Activated naive CD4-positive, alpha-beta T cell treated with anti-CD3 and anti-CD28 coated beads for 36 hours (primary cell): ENCODE results near the gene MYADM. TPM values are rescaled to one million over a fixed set of nuclear protein-coding genes. Genes with fewer than 3 reads are reported as not detected.
"Not testable (repeated sequence)": the region's sequence is repeated elsewhere in the genome, so short reads cannot be mapped to it uniquely, and the experiment has no call there.

ENCODE experiments used
- CTCF ChIA-PET: fragments of 350-600 bp; sonication (Branson Sonifier 250); formaldehyde crosslinking; loops from one replicate; lab custom pipeline; 2021; ENCODE audit warnings: antibody characterized with exemption; lab: Charles Lee
- DNase-seq: peaks from one replicate; pipeline ENCODE4 v3.0.0-alpha.2; 2020
- H3K27ac Mint-ChIP-seq: one replicate; pipeline ENCODE4 v1.8.0; 2021; ENCODE audit warnings: mild to moderate bottlenecking, mixed read lengths
- H3K27me3 Mint-ChIP-seq: one replicate; pipeline ENCODE4 v1.8.0; 2021; ENCODE audit warnings: low read depth, mixed read lengths
- H3K36me3 Mint-ChIP-seq: one replicate; pipeline ENCODE4 v1.8.0; 2021; ENCODE audit warnings: low read depth, mixed read lengths
- H3K4me1 Mint-ChIP-seq: one replicate; pipeline ENCODE4 v1.8.0; 2021; ENCODE audit warnings: low read depth, mixed read lengths
- H3K4me3 Mint-ChIP-seq: one replicate; pipeline ENCODE4 v1.8.0; 2021; ENCODE audit warnings: mild to moderate bottlenecking, moderate library complexity, mixed read lengths
- H3K9me3 Mint-ChIP-seq: one replicate; pipeline ENCODE4 v1.8.0; 2021; ENCODE audit warnings: mixed read lengths
- intact Hi-C: fragments of 100-400 bp; cut with micrococcal nuclease; formaldehyde crosslinking; loops from one replicate; pipeline ENCODE4 v1.15.1; 2023
- total RNA-seq, 2 experiments: library from RNA; stranded (reverse); gene quantifications; one replicate each; pipeline ENCODE4 v1.2.3, GENCODE V29; 2021

The MYADM gene
- total RNA-seq, 2 experiments from 2014 or later = 13.6 to 13.9 TPM

DNA sequence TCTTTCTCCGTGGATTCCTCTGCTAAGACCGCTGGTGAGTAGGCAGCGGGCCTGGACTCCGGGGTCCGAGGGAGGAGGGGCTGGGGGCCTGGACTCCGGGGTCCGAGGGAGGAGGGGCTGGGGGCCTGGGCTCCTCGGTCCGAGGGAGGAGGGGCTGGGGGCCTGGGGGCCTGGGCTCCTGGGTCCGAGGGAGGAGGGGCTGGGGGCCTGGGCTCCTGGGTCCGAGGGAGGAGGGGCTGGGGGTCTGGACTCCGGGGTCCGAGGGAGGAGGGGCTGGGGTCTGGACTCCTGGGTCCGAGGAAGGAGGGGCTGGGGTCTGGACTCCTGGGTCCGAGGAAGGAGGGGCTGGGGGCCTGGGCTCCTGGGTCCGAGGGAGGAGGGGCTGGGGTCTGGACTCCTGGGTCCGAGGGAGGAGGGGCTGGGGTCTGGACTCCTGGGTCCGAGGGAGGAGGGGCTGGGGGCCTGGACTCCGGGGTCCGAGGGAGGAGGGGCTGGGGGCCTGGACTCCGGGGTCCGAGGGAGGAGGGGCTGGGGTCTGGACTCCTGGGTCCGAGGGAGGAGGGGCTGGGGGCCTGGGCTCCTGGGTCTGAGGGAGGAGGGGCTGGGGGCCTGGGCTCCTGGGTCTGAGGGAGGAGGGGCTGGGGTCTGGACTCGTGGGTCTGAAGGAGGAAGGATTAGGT, 2.3 kb downstream of the MYADM start:
- CTCF ChIA-PET = interaction anchor here (1.3 kb wide), 1 partner anchor 12 kb away, joined by 3 read pairs; the partner anchor contains the start of gene PRKCG

DNA sequence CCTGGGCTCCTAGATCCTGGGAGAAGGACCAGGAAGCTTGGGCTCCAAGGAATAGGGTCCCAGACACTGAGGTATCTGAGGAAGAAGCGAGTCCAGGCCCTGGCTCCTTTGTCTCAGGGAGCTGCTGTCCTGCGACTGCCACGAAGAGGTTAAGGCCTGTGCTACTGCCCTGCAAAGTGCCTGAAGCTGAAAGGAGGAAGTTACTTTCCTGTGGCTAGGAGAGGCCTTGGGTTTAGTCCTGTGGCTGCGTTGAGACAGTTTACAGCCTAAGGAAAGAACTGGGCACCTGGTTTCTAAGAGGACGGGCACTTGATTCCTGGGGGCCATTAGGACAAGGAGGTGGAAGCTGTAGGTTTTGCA, 2.8 kb downstream of the MYADM start:
- Mint-ChIP-seq H3K4me1 (peaks cover 62% of the 10 kb centered on the region), H3K27me3 (no peaks in the 10 kb centered on the region), H3K4me3 (peak overlapping the region; percentile 56), H3K27ac (peak overlapping the region; percentile 65), H3K9me3 (no peaks in the 10 kb centered on the region), H3K36me3 (peaks cover 13% of the 10 kb centered on the region)
- CTCF ChIA-PET = interaction anchor here (1.3 kb wide), 1 partner anchor 11 kb away, joined by 3 read pairs; the partner anchor contains the start of gene PRKCG
- intact Hi-C loops = no loop called here
- no peak for DNase-seq

More for the DNA sequence above, 2.3 kb downstream of the MYADM start:
- not testable (repeated sequence) for DNase-seq, H3K27me3 Mint-ChIP-seq, H3K9me3 Mint-ChIP-seq
- Mint-ChIP-seq H3K36me3 (peaks cover 13% of the 10 kb centered on the region), H3K4me3 (peak overlapping the region; percentile 76), H3K27ac (peak overlapping the region; percentile 69), H3K4me1 (peaks cover 59% of the 10 kb centered on the region)
- intact Hi-C loops = loop anchor here (1.0 to 10.0 kb wide), 6 partner anchors 7 to 675 kb away; partner anchors contain the start of genes LAIR1, NDUFA3, OSCAR and ZNF665

DNA sequence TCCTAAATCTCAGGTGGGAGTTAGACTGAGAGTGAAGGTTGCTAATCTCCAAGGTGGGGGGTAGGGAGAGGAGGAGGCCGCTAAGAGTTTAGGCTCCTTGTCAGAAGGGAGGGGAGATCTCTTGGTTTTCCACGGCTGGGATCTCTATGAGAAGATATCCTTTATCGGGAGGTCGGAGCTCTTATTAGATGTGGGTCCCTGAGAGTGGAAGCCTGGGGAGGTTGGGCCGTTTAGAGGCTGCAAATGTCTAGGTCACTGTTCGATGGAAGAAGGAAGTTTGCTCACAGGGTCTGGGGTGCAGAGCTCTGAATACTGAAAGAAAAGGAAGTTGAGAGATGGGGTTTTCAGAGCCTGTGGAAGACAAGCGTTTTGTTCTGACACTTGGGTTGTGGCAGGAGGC, 3.8 kb downstream of the MYADM start:
- peak overlapping the region; percentile 43 for H3K27ac Mint-ChIP-seq
- H3K27me3 Mint-ChIP-seq = no peaks in the 10 kb centered on the region
- intact Hi-C loops = no loop called here
- H3K4me3 Mint-ChIP-seq = no peak overlapping the region
- CTCF ChIA-PET = interaction anchor here (0.8 to 0.9 kb wide), 2 partner anchors 18 to 28 kb away, joined by 4 to 5 read pairs; no protein-coding TSS in a partner anchor
- peaks cover 63% of the 10 kb centered on the region for H3K4me1 Mint-ChIP-seq
- DNase-seq = no peak
- peaks cover 13% of the 10 kb centered on the region for H3K36me3 Mint-ChIP-seq
- H3K9me3 Mint-ChIP-seq = no peaks in the 10 kb centered on the region

DNA sequence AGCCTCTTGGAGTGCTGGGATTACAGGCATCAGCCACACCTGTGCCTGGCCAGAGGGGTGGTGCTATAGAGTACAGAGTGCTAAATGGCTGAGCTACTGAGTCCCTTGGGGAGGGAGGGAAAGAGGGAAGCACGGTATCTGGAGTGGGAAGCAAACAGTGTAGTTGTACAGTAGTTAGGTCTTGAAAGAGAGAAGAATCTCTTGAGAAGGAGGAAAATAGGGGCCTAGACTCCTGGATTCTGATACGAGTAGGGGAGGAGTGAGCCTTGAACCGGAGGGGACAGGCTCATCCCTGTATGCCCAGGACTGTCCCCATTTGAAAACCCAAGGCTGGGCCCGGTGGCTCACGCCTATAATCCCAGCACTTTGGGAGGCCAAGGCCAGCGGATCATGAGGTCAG, 5.1 kb downstream of the MYADM start:
- Mint-ChIP-seq H3K27me3 (no peaks in the 10 kb centered on the region), H3K4me3 (no peak overlapping the region), H3K4me1 (peaks cover 67% of the 10 kb centered on the region), H3K36me3 (peaks cover 13% of the 10 kb centered on the region), H3K27ac (peak overlapping the region; percentile 37), H3K9me3 (no peaks in the 10 kb centered on the region)
- CTCF ChIA-PET = no interaction called here
- DNase-seq = no peak
- intact Hi-C loops = no loop called here

DNA sequence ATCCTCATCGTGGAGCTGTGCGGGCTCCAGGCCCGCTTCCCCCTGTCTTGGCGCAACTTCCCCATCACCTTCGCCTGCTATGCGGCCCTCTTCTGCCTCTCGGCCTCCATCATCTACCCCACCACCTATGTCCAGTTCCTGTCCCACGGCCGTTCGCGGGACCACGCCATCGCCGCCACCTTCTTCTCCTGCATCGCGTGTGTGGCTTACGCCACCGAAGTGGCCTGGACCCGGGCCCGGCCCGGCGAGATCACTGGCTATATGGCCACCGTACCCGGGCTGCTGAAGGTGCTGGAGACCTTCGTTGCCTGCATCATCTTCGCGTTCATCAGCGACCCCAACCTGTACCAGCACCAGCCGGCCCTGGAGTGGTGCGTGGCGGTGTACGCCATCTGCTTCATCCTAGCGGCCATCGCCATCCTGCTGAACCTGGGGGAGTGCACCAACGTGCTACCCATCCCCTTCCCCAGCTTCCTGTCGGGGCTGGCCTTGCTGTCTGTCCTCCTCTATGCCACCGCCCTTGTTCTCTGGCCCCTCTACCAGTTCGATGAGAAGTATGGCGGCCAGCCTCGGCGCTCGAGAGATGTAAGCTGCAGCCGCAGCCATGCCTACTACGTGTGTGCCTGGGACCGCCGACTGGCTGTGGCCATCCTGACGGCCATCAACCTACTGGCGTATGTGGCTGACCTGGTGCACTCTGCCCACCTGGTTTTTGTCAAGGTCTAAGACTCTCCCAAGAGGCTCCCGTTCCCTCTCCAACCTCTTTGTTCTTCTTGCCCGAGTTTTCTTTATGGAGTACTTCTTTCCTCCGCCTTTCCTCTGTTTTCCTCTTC, 6.3 kb downstream of the MYADM start:
- peaks cover 13% of the 10 kb centered on the region for H3K36me3 Mint-ChIP-seq
- H3K9me3 Mint-ChIP-seq = no peaks in the 10 kb centered on the region
- intact Hi-C loops = no loop called here
- peak overlapping the region; percentile 62 for H3K27ac Mint-ChIP-seq
- H3K4me1 Mint-ChIP-seq = peaks cover 70% of the 10 kb centered on the region
- H3K4me3 Mint-ChIP-seq = no peak overlapping the region
- no peaks in the 10 kb centered on the region for H3K27me3 Mint-ChIP-seq
- CTCF ChIA-PET = no interaction called here
- DNase-seq = no peak

DNA sequence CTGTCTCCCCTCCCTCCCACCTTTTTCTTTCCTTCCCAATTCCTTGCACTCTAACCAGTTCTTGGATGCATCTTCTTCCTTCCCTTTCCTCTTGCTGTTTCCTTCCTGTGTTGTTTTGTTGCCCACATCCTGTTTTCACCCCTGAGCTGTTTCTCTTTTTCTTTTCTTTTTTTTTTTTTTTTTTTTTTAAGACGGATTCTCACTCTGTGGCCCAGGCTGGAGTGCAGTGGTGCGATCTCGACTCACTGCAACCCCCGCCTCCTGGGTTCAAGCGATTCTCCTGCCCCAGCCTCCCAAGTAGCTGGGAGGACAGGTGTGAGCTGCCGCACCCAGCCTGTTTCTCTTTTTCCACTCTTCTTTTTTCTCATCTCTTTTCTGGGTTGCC, 6.9 kb downstream of the MYADM start:
- no peak for DNase-seq
- CTCF ChIA-PET = no interaction called here
- Mint-ChIP-seq H3K4me3 (peak overlapping the region; percentile 23), H3K27ac (peak overlapping the region; percentile 62), H3K9me3 (no peaks in the 10 kb centered on the region), H3K4me1 (peaks cover 71% of the 10 kb centered on the region), H3K36me3 (peaks cover 13% of the 10 kb centered on the region), H3K27me3 (no peaks in the 10 kb centered on the region)
- intact Hi-C loops = no loop called here

DNA sequence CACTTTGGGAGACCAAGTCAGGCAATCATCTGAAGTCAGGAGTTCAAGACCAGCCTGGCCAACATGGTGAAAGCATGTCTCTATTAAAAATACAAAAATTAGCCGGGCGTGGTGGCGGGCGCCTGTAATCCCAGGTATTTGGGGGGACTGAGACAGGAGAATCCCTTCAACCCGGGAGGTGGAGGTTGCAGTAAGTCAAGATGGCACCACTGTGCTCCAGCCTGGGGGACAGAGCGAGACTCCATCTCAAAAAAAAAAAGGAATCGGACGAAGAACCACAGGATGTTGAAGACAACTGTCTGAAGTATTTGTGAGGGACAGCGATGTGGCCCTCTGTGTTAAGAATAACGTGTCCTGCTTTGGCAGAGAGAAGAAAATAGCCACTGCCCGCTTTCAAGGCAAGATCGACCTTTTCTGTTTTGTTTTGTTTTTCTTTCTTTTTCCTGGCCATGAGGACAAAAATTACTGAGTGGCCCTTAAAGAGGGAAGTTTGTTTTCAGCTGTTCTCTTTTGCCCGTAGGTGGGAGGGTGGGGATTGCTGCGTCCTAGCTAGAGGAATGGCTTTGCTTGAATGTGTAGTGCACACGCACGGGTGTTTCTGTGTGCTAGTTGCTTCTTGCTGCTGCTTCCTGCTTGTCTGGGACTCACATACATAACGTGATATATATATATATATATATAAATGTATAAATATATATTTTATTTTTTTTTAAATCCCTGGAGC, 8.1 kb downstream of the MYADM start:
- Mint-ChIP-seq H3K4me3 (no peak overlapping the region), H3K4me1 (peaks cover 65% of the 10 kb centered on the region), H3K9me3 (no peaks in the 10 kb centered on the region), H3K27ac (peak overlapping the region; percentile 43), H3K27me3 (no peaks in the 10 kb centered on the region), H3K36me3 (peaks cover 13% of the 10 kb centered on the region)
- DNase-seq = no peak
- intact Hi-C loops = no loop called here
- CTCF ChIA-PET = interaction anchor here (1.1 kb wide), 1 partner anchor 32 kb away, joined by 3 read pairs; no protein-coding TSS in a partner anchor

DNA sequence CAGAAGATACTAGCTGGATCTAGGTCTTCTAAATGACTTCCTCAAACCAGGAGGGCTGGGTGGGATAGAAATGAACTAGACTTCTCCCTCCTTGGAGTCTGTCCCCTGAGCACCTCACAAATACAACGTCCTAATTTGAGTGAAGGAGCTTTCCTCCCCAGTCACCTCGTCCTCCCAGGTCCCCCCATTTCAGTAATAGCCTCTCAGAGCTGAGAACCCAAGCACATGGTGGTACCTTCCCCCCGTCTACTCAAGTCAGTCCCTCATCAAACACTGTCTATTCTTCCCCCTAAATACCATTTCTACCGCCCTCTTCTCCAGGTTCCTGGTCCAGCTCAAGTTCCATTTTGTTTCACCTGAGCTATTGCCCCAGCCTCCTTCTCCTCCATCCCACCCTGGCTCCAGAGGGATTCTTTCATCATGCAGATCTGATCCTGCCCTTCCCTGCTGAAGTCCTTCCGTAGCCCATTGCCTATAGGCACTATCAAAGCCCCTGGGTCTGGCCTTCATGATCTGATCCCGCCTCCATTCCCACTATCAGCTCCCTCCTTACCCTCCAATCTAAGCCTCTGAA, 9.1 kb downstream of the MYADM start:
- Mint-ChIP-seq H3K4me3 (no peak overlapping the region), H3K27ac (peak overlapping the region; percentile 59), H3K9me3 (no peaks in the 10 kb centered on the region), H3K27me3 (no peaks in the 10 kb centered on the region), H3K36me3 (peaks cover 13% of the 10 kb centered on the region), H3K4me1 (peaks cover 58% of the 10 kb centered on the region)
- intact Hi-C loops = loop anchor here (1.0 kb wide), 1 partner anchor 7 kb away; no protein-coding TSS in a partner anchor
- CTCF ChIA-PET = interaction anchor here (0.9 to 1.4 kb wide), 3 partner anchors 9 to 36 kb away, joined by 3 to 4 read pairs (median 3); partner anchors contain the start of gene MYADM
- DNase-seq = no peak

DNA sequence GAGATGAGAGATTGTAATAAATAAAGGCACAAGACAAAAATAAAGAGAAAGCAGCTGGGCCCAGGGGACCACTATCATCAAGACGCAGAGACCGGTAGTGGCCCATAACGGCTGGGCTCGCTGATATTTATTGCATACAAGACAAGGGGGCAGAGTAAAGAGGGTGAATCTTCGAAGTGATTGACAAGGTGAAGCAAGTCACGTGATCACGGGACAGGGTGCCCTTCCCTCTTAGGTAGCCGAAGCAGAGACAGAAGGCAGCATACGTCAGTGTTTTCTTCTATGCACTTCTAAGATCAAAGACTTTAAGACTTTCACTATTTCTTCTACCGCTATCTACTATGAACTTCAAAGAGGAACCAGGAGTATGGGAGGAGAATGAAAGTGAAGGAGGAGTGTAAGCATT, 9.7 kb downstream of the MYADM start:
- intact Hi-C loops = loop anchor here (1.0 kb wide), 1 partner anchor 8 kb away; no protein-coding TSS in a partner anchor

DNA sequence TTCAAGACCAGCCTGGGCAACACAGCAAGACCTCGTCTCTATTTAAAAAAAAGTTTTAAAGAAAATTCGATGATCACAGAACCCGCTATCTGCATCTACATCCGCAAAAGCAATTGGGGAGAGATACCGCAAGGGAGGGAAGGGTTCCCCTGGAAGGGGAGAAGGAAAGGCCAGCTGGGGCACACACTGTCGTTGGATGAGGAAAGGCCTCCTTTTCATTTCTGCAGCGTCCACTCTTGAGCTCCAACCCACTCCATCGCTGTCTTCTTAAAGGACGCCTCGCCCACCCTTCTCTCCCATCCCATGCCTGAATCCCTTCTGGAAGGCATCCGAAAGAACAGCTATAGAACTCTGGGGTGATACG, 11.1 kb downstream of the MYADM start:
- CTCF ChIA-PET = no interaction called here
- intact Hi-C loops = no loop called here
- H3K27me3 Mint-ChIP-seq = peaks cover 8% of the 10 kb centered on the region
- H3K9me3 Mint-ChIP-seq = no peaks in the 10 kb centered on the region
- peaks cover 9% of the 10 kb centered on the region for H3K36me3 Mint-ChIP-seq
- DNase-seq = no peak
- peaks cover 52% of the 10 kb centered on the region for H3K4me1 Mint-ChIP-seq
- H3K27ac Mint-ChIP-seq = peak overlapping the region; percentile 14
- H3K4me3 Mint-ChIP-seq = no peak overlapping the region

More for the DNA sequence above, 9.7 kb downstream of the MYADM start:
- Mint-ChIP-seq H3K9me3 (no peaks in the 10 kb centered on the region), H3K4me1 (peaks cover 58% of the 10 kb centered on the region), H3K4me3 (peak overlapping the region; percentile 17), H3K27me3 (no peaks in the 10 kb centered on the region), H3K27ac (peak overlapping the region; percentile 59), H3K36me3 (peaks cover 13% of the 10 kb centered on the region)
- peak; percentile 66 for DNase-seq
- CTCF ChIA-PET = interaction anchor here (0.9 to 1.4 kb wide), 2 partner anchors 10 to 35 kb away, joined by 3 to 4 read pairs; partner anchors contain the start of gene MYADM

DNA sequence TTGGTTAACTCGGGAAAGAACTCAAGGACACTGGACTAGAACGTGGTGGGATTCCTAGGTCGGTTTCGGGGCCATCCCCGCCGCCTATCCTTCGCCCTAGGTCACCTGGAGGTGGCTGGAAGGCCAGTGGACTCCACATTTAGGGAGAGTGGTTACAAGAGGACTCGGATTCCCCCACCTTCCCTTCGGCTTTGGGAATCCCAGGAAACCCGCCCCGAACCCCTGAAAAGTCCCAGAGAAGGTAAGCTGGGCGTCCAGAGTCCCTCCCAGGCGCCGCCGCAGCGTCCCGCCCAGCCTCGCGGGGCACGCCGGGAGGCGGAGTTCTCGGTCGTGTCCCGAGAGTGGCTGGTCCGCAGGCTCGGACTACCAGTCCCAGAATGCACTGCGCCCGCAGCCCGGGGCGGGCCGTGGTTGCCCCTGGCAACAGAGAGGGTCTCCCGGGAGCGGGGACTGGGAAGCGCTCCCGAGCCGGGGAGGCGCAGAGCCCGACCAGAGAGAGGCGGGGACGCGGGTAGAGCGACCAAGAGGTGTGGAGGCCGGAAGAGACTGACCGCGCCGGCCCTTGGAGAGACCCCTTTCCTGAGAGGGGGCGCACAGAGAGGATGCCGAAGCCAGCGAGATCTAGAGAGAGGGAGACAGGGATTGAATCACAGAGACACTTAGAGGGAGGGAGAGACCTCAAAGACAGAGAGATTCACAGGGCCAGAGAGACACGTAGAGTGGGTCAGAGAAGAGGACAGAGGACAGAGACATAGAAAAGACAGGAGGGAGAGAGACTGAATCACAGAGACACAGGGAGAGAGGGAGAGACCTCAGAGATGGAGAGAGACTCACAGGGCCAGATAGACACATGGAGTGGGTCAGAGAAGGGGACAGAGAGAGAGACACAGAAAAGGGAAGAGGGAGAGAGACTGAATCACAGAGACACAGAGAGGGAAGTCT, 11.7 kb downstream of the MYADM start:
- no peaks in the 10 kb centered on the region for H3K9me3 Mint-ChIP-seq
- intact Hi-C loops = loop anchor here (2.0 to 5.0 kb wide), 2 partner anchors 13 to 682 kb away; partner anchors contain the start of gene MYADM
- H3K36me3 Mint-ChIP-seq = peaks cover 3% of the 10 kb centered on the region
- peak; percentile 85 for DNase-seq
- peaks cover 12% of the 10 kb centered on the region for H3K27me3 Mint-ChIP-seq
- H3K27ac Mint-ChIP-seq = peak overlapping the region; percentile 14
- CTCF ChIA-PET = no interaction called here
- no peak overlapping the region for H3K4me3 Mint-ChIP-seq
- peaks cover 47% of the 10 kb centered on the region for H3K4me1 Mint-ChIP-seq
